Ectodermal cell (in vitro differentiated cells): Measurements from ENCODE around the gene SRRM1.

Experiments used
- H3K27ac ChIP-seq: 2 replicates; pipeline ENCODE4 v1.7.0; 2013; ENCODE audit warnings: mild to moderate bottlenecking, low read depth, low read length; ENCODE audit not compliant: insufficient read depth, poor library complexity, severe bottlenecking
- H3K27me3 ChIP-seq: 2 replicates; pipeline ENCODE4 v1.7.0; 2013; ENCODE audit warnings: mild to moderate bottlenecking, low read length; ENCODE audit not compliant: insufficient read depth, control insufficient read depth, poor library complexity, severe bottlenecking
- H3K36me3 ChIP-seq: one replicate; pipeline ENCODE4 v1.7.0; 2013; ENCODE audit warnings: low read length; ENCODE audit not compliant: control insufficient read depth, insufficient read depth
- H3K4me1 ChIP-seq: one replicate; pipeline ENCODE4 v1.7.0; 2013; ENCODE audit warnings: low read length; ENCODE audit not compliant: control insufficient read depth, insufficient read depth
- H3K4me3 ChIP-seq: 2 replicates; pipeline ENCODE4 v1.7.0; 2013; ENCODE audit warnings: low read depth, low read length, control low read depth; ENCODE audit not compliant: insufficient read depth
- H3K9me3 ChIP-seq: 2 replicates; pipeline ENCODE4 v1.7.0; 2013; ENCODE audit warnings: mild to moderate bottlenecking, low read length, moderate library complexity; ENCODE audit not compliant: control insufficient read depth
- WGBS, 2 experiments: methylation state at CpG; one replicate each; pipeline ENCODE4 v1.1.7; 2013; ENCODE audit warnings: missing lambda C conversion rate in 2 of 2; 5-methylcytosine and 5-hydroxymethylcytosine counted together

SRRM1 gene

DNA sequence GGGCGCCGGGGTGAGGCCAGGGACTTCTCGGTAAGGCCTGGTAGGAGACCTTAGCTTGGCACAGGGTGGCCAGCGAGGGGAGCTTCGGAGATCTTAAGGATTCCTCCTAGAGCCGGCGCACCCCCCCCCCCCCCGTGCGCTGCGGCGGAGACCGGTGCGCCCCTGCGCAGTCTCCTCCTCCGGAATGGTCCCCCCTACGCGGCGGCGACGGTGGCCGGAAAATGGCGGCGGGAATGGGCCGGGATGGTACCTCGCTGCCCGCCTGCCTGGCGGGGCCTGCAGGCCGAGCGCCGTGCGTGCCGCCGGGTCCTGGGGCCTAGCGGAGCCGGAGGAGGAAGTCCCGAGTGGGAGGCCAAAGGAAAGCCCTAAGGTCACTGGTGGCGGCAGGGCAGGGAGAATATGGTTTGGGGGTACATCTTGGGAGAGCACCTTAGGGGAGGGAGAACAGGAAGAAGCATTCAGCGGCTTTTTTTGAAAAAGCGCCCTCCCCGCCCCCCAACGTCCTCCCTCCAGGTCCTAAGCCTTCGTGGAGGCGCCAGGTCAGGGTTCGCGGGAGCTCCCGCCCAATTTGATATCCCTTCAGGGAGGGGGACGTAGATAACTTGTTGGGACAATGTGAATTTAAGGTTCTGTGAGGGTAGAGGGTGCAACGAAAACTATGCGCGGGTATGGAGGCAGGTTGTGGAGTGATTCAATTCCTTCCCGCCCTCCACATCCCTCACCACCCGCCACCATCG is 429 bp downstream of the SRRM1 start:
- Histone ChIP-seq H3K9me3 (no peaks in the 10 kb centered on the region), H3K4me1 (peaks cover 7% of the 10 kb centered on the region), H3K4me3 (peak overlapping the region; percentile 97), H3K27me3 (no peaks in the 10 kb centered on the region), H3K27ac (peak overlapping the region; percentile 62), H3K36me3 (peaks cover 37% of the 10 kb centered on the region)
- WGBS, 2 experiments = 0% methylated on average over 53 of the region's 53 CpGs

DNA sequence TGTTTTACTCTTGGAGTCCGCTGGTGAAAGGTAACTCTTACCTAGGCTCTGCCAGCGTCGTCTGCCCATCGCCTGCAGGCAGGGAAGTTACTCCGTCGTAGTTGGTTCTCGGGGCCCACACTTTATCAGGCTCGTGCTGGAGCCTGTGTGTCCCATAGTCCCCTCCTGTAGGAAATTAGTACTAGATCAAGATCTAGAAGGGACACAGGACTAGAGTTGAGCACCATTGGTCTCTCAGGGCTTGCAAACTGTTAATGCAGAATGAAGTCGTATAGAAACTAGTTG is 940 bp downstream of the SRRM1 start:
- Histone ChIP-seq H3K27ac (no peak overlapping the region), H3K4me1 (peaks cover 7% of the 10 kb centered on the region), H3K4me3 (peak overlapping the region; percentile 97), H3K36me3 (peaks cover 42% of the 10 kb centered on the region), H3K27me3 (no peaks in the 10 kb centered on the region), H3K9me3 (no peaks in the 10 kb centered on the region)
- 2 to 4% methylated on average over 9 of the region's 9 CpGs for WGBS, 2 experiments

DNA sequence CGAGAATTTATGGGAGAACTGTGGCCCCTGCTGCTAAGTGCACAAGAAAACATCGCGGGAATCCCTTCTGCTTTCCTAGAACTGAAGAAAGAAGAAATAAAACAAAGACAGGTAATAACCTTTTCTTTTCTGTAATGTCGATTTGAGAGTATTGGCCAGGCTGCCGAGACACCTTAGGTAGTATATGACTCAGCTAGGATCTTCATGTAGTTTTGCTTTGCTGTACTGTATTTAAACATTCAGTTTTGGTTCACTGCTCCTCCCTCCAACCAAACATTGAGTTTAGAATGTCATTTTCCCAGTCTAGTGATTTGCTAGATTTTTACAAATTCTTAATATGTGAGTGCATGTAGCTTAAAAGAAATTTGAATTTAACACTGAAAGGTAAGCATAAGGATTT is 5.8 kb downstream of the SRRM1 start:
- 97 to 98% methylated on average over 5 of the region's 5 CpGs for WGBS, 2 experiments
- peaks cover 77% of the 10 kb centered on the region for H3K36me3 ChIP-seq

DNA sequence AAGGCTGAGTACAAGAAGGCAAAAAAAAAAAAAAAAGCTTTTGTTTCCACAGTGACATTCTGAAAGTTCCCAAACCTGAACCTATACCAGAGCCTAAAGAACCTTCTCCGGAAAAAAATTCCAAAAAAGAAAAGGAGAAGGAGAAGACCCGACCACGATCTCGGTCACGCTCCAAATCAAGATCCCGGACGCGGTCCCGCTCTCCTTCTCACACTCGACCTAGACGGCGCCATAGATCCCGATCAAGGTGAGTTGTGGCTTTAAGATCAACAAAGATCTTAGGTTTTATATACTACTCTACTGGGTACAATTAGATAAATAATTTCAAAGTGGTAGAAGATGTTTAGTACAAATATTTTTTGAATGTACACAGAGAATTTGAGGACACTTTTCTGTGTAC is 9.3 kb downstream of the SRRM1 start:
- Histone ChIP-seq H3K36me3 (peaks cover 83% of the 10 kb centered on the region), H3K27me3 (no peaks in the 10 kb centered on the region), H3K4me3 (no peak overlapping the region), H3K9me3 (no peaks in the 10 kb centered on the region), H3K27ac (no peak overlapping the region), H3K4me1 (no peaks in the 10 kb centered on the region)
- WGBS, 2 experiments = 95% methylated on average over 13 of the region's 13 CpGs

More for the DNA sequence above, 5.8 kb downstream of the SRRM1 start:
- H3K9me3 ChIP-seq = no peaks in the 10 kb centered on the region
- no peaks in the 10 kb centered on the region for H3K27me3 ChIP-seq
- no peak overlapping the region for H3K27ac ChIP-seq
- no peak overlapping the region for H3K4me3 ChIP-seq
- peaks cover 7% of the 10 kb centered on the region for H3K4me1 ChIP-seq

DNA sequence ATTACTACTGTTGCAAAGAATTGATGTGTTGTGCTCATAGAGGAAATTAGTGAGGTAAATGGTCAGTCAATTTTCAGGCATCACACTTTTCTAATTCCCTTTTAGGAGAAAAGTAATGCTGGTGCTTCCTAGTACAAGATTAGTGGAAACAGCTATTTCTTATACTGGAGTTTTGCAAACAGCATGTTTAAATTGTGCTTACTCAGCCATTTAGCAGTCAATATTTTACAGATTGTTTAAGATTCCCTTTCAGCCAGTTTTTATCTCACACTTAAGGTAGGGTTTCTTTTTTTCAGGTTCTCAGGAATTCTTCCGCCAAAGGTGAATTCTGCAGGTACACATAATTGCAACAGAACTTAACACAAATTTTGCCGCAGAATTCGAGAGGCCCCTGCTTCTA is 10.9 kb downstream of the SRRM1 start:
- 94 to 96% methylated on average over 3 of the region's 3 CpGs for WGBS, 2 experiments
- Histone ChIP-seq H3K27ac (no peak overlapping the region), H3K4me3 (no peak overlapping the region), H3K36me3 (peaks cover 78% of the 10 kb centered on the region), H3K9me3 (no peaks in the 10 kb centered on the region), H3K4me1 (no peaks in the 10 kb centered on the region), H3K27me3 (no peaks in the 10 kb centered on the region)

DNA sequence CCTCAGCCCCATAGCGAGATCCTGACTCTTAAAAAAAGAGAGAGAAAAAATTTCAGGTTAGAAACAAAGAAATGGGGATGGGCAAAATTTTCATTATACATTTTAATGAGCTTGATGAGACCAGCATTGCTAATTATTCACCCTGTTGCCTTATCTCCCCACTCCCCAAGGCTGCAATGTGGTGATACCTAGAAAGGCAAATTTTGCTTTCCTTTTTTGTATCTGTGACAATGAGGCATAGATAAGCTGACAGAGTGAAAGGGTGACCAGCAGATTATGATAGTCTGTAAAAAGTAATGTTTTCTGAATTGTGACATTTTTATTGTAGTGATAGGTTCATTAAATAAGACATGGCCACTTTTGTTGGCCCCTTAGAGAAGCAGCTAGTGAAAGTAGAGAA is 12.9 kb downstream of the SRRM1 start:
- 92 to 94% methylated on average over 1 of the region's 1 CpG for WGBS, 2 experiments
- Histone ChIP-seq H3K27ac (no peak overlapping the region), H3K27me3 (no peaks in the 10 kb centered on the region), H3K9me3 (no peaks in the 10 kb centered on the region), H3K4me3 (no peak overlapping the region), H3K36me3 (peaks cover 63% of the 10 kb centered on the region), H3K4me1 (no peaks in the 10 kb centered on the region)

DNA sequence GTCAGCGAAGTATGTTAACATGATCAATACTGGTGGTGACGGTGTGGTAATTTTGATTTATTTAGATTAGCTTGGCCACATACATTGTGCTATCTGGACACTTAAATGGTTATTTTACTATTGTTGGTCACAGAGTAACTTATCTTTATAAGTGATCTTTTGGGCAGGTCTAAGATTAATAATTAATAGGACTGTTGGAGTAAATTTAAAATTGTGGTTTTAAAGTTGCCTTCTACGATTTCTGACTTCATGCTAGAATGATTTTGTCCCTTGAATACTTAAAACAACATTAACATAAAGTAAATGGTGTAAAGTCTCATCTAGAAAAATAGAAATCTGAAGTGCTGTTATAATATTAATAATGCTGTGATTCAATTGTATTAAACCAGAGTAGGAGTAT is 14.7 kb downstream of the SRRM1 start:
- H3K9me3 ChIP-seq = no peaks in the 10 kb centered on the region
- 96% methylated on average over 2 of the region's 3 CpGs for WGBS, 2 experiments
- H3K36me3 ChIP-seq = peaks cover 75% of the 10 kb centered on the region
- H3K27me3 ChIP-seq = no peaks in the 10 kb centered on the region
- H3K4me1 ChIP-seq = no peaks in the 10 kb centered on the region
- no peak overlapping the region for H3K27ac ChIP-seq
- no peak overlapping the region for H3K4me3 ChIP-seq

DNA sequence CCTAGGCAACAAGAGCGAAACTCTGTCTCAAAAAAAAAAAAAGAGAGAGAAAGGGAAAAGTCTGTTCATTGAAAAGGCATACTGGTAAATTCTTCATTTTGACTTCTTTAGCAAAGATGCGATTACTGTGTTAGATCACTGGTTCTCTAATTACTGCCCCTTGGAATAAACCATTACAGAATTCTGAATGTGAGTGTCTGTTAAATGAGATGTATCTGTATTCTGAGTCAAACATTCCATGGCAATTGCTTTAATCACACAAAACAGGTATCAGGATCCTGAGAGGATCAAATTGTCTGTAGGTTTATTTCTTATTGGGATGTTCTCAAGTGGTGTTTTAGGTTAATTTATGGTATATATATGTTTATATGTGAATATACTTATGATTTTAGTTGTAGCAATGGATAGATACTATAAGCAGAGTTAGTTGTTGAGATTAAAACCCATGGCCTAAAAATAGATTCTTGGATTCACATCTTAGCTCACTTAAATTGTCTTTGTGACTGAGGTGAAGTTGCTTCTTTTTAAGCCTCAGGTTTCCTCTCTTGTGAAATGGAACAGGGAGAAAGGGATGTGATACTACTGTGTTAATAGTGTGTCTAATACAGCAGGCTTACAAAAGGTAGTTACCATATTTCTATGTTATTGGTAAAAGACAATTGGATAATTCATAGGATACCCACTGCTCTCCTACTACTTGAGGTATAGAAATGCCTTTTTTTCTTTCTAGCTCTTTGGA is 16.2 kb downstream of the SRRM1 start:
- H3K27ac ChIP-seq = no peak overlapping the region
- H3K9me3 ChIP-seq = no peaks in the 10 kb centered on the region
- WGBS, 2 experiments = 89 to 97% methylated on average over 2 of the region's 2 CpGs
- peaks cover 75% of the 10 kb centered on the region for H3K36me3 ChIP-seq
- no peaks in the 10 kb centered on the region for H3K27me3 ChIP-seq
- no peak overlapping the region for H3K4me3 ChIP-seq
- no peaks in the 10 kb centered on the region for H3K4me1 ChIP-seq

DNA sequence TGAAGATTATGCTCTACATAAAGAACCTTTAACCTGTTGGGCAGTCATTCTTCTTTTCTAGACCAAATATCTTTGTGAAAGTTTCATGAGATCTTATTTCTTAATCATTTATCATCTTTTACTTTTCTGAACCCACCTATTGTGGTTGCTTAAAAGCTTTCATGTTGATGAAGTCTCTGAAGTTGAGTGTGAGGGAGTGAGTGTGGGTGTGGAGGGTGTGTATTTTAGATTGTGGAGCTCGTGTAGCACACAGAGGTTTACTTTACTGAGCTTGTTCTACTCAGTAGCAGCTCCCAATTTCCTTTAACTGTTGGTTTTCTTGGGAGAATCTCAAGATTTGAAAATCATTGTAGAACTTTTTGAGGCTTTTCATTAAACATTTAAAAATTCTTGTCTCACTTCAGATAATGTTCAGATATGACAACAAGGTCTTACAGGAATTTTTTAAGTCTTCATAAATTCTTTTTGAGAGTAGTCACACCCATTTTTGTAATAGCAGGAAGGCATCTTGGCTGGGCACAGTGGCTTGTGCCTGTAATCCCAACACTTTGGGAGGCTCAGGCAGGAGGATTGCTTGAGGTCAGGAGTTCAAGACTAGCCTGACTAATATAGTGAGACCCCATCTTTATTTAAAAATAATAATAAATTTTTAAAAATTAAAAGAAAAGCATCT is 17.0 kb downstream of the SRRM1 start:
- no peak overlapping the region for H3K4me3 ChIP-seq
- no peak overlapping the region for H3K27ac ChIP-seq
- H3K9me3 ChIP-seq = no peaks in the 10 kb centered on the region
- no peaks in the 10 kb centered on the region for H3K4me1 ChIP-seq
- H3K36me3 ChIP-seq = peaks cover 72% of the 10 kb centered on the region
- no peaks in the 10 kb centered on the region for H3K27me3 ChIP-seq
- whole genome bisulfite sequencing, 2 experiments = 90 to 100% methylated on average over 1 of the region's 1 CpG

DNA sequence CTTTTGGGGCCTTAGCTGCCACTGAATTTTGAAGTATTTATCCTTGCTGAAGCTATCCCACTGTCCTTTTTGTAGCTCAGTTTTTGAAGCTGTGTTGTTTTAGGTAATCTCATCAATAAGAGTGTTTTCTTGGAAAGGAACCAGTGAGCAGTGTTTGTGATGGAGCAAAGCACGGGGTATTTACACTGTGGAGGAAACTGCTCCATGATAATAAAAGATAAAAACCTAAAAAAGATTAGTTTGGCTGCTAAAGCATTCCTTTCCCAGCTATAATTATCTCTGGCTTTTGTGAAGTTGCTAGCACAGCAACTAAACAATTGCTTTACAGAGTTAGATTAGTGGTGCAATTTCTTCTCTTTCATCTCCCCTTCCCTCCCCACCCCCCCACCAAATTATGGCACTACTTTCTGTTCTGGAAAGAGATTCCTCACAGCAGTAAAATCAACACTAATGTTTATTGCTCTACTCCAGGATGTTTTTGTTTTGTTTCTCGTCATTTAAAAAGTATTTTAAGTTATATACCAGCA is 21.5 kb downstream of the SRRM1 start:
- Histone ChIP-seq H3K36me3 (peaks cover 74% of the 10 kb centered on the region), H3K4me1 (no peaks in the 10 kb centered on the region), H3K27ac (no peak overlapping the region), H3K4me3 (no peak overlapping the region), H3K27me3 (no peaks in the 10 kb centered on the region), H3K9me3 (no peaks in the 10 kb centered on the region)
- 80 to 89% methylated on average over 1 to 2 of the region's 2 CpGs for WGBS, 2 experiments
